H1 (cell line): ENCODE measurements around the gene RUFY3. TPM values are rescaled to one million over a fixed set of nuclear protein-coding genes. Genes with fewer than 3 reads are reported as not detected.

Experiments
- CEBPB ChIP-seq: IDR thresholded peaks from 2 replicates; pipeline ENCODE4 v1.6.1; 2012; ENCODE audit warnings: low read depth, low read length
- PHF8 ChIP-seq: fragments of 200-600 bp; sonication (generic); conservative IDR thresholded peaks from 2 replicates; pipeline ENCODE4 v1.7.1; 2012; ENCODE audit warnings: low read depth, mild to moderate bottlenecking, inconsistent platforms, low read length, moderate library complexity
- POLR2A ChIP-seq, 2 experiments: IDR thresholded peaks; 1 replicate in 1 of 2; 2 replicates in 1 of 2; pipeline ENCODE4 v1.6.1; 2011; ENCODE audit warnings: low read depth in 2 of 2, low read length in 2 of 2, mild to moderate bottlenecking in 2 of 2; ENCODE audit errors: control extremely low read depth in 1 of 2
- SIN3A ChIP-seq, 2 experiments: IDR thresholded peaks in 1 of 2; conservative IDR thresholded peaks in 1 of 2; 2 replicates each; pipeline ENCODE4 v1.6.1; 2011 to 2012; ENCODE audit warnings: low read length in 2 of 2, improper control_type of control experiment in 1 of 2, low read depth in 1 of 2, mild to moderate bottlenecking in 1 of 2
- TAF7 ChIP-seq: optimal IDR thresholded peaks from 2 replicates; pipeline ENCODE3; 2011; ENCODE audit warnings: low read depth, mild to moderate bottlenecking, inconsistent platforms, low read length, moderate library complexity, borderline replicate concordance
- polyA plus RNA-seq, 7 experiments: library from polyadenylated mRNA; depleted of rRNA in 3 of 7; stranded (reverse) in 5 of 7; unstranded in 2 of 7; fragments of >200 nt in 5 of 7; fragments of 200-250 nt in 2 of 7; gene quantifications; 1 replicate in 5 of 7; 2 replicates in 1 of 7; 4 replicates in 1 of 7; pipeline versions ENCODE4 v1.2.1 to v1.2.3, GENCODE V29; 2011 to 2013; ENCODE audit warnings: missing spikeins in 2 of 7, mixed read lengths in 2 of 7
- total RNA-seq: library from RNA; stranded (reverse); fragmentation: NEBNext Ultra II Directional; extraction: Animal tissue kit (Norgen Biotek cat#: 25700); gene quantifications from 2 replicates; pipeline ENCODE4 v1.2.1, GENCODE V29; 2021

RUFY3 gene
- total and polyA plus RNA-seq, 2 of the 8 experiments (the other 6 are each of a cell fraction or from before 2014, with no cell fraction given): 7.8 to 33.1 TPM

- TF ChIP-seq SIN3A (conservative IDR thresholded peaks at IDR 0.05 in 1 of 2, IDR thresholded peaks at IDR 0.05 in 1 of 2; ENCODE audit: low read depth in 1 of 2, low read length in 2 of 2) (no peak), PHF8 (no peak), CEBPB (no peak), TAF7 (no peak), POLR2A (IDR thresholded peaks at IDR 0.05; ENCODE audit: control extremely low read depth in 1 of 2, low read depth in 2 of 2, low read length in 2 of 2) (no peak)
- TF ChIP-seq, all 59 proteins: peak for 0
These were observed 21.1 kb upstream of the RUFY3 start (continued) for GRCh38 chr4:70700712-70701111.
